SIG-M5 treated with dmso at 0.1 percent for 504 hours (cell line): ENCODE results near the gene ARHGEF9.
"Not testable (repeated sequence)": the region's sequence is repeated elsewhere in the genome, so short reads cannot be mapped to it uniquely, and the experiment has no call there.

Experiments
- DNase-seq: peaks from one replicate; lab custom pipeline; 2025; ENCODE audit not compliant: unreplicated experiment; lab: John Stamatoyannopoulos, UW

Gene ARHGEF9

GRCh38 chrX:63784902-63785707 is at the start of gene ARHGEF9:
TSS of gene ARHGEF9 (minus strand) at chrX:63785214. CDS start at chrX:63785145, 69 bp downstream.
- no peak for DNase-seq

GRCh38 chrX:63825446-63825845 is 40.4 kb upstream of the ARHGEF9 start:
- not testable (repeated sequence) for DNase-seq

- no peak for DNase-seq
Measured at GRCh38 chrX:63818156-63818555, 33.1 kb upstream of the ARHGEF9 start.

GRCh38 chrX:63817696-63818095 is 32.7 kb upstream of the ARHGEF9 start:
- no peak for DNase-seq

- no peak for DNase-seq
Measured at GRCh38 chrX:63812823-63813222, 27.8 kb upstream of the ARHGEF9 start.

- DNase-seq, result no peak
Measured at GRCh38 chrX:63810746-63811145, 25.7 kb upstream of the ARHGEF9 start.

- DNase-seq, result no peak
Measured at GRCh38 chrX:63809173-63809572, 24.2 kb upstream of the ARHGEF9 start.

- not testable (repeated sequence) for DNase-seq
Measured at GRCh38 chrX:63795406-63795805, 10.4 kb upstream of the ARHGEF9 start.

- no peak for DNase-seq
Measured at GRCh38 chrX:63785708-63786040, 660 bp upstream of the ARHGEF9 start.

- no peak for DNase-seq
Measured at GRCh38 chrX:63784346-63784901, 590 bp downstream of the ARHGEF9 start.

- no peak for DNase-seq
Measured at GRCh38 chrX:63782515-63782914, 2.5 kb downstream of the ARHGEF9 start.

GRCh38 chrX:63768760-63769159 is 16.3 kb downstream of the ARHGEF9 start:
- no peak for DNase-seq

- DNase-seq, result no peak
Measured at GRCh38 chrX:63765712-63766111, 19.3 kb downstream of the ARHGEF9 start.

GRCh38 chrX:63764946-63765345 is 20.1 kb downstream of the ARHGEF9 start:
- no peak for DNase-seq

GRCh38 chrX:63761639-63762038 is 23.4 kb downstream of the ARHGEF9 start:
- no peak for DNase-seq

GRCh38 chrX:63758011-63758410 is 27.0 kb downstream of the ARHGEF9 start:
- peak; percentile 17 for DNase-seq

- DNase-seq, result no peak
Measured at GRCh38 chrX:63755892-63756291, 29.1 kb downstream of the ARHGEF9 start.

GRCh38 chrX:63754860-63755579 is 30.0 kb downstream of the ARHGEF9 start:
- DNase-seq, result peak; percentile 83

- DNase-seq, result peak; percentile 38
Measured at GRCh38 chrX:63754136-63754859, 30.7 kb downstream of the ARHGEF9 start.

GRCh38 chrX:63751481-63751880 is 33.5 kb downstream of the ARHGEF9 start:
- no peak for DNase-seq

- no peak for DNase-seq
Measured at GRCh38 chrX:63750811-63751210, 34.2 kb downstream of the ARHGEF9 start.
